Measurements from ENCODE around the gene ZNF112.
"Not testable (repeated sequence)": the region's sequence is repeated elsewhere in the genome, so short reads cannot be mapped to it uniquely, and the experiment has no call there.

The ZNF112 gene

GRCh38 chr19:44346556-44346955 is 9.9 kb downstream of the ZNF112 start:
- H3K9me3 ChIP-seq (ENCODE audit: insufficient read depth, low read length), result peaks cover 7% of the 10 kb centered on the region; the same call in 1 of the 2 replicates
- TF ChIP-seq ZNF274 (IDR thresholded peaks at IDR 0.05; ENCODE audit: low read depth, low read length) (no peak), YY1 (IDR thresholded peaks at IDR 0.05; ENCODE audit: insufficient read depth, insufficient read length) (no peak), SUZ12 (IDR thresholded peaks at IDR 0.05; ENCODE audit: extremely low read depth, insufficient read depth, insufficient read length) (no peak)
- DNase-seq (ENCODE audit: low read depth, low spot score), result no peak
- no peak overlapping the region for H3K4me3 ChIP-seq (ENCODE audit: insufficient read length, low read depth)
- H3K27me3 ChIP-seq (ENCODE audit: insufficient read depth, insufficient read length), result no peaks in the 10 kb centered on the region
- H3K4me1 ChIP-seq (ENCODE audit: insufficient read depth, insufficient read length), result no peaks in the 10 kb centered on the region
- H3K9ac ChIP-seq (ENCODE audit: insufficient read length, low read depth), result no peak overlapping the region
- no peaks in the 10 kb centered on the region for H3K36me3 ChIP-seq (ENCODE audit: insufficient read depth, insufficient read length, low read length)

- no peak for DNase-seq (ENCODE audit: low read depth, low spot score)
- Histone ChIP-seq H3K9ac (ENCODE audit: insufficient read length, low read depth) (no peak overlapping the region), H3K36me3 (ENCODE audit: insufficient read depth, insufficient read length, low read length) (no peaks in the 10 kb centered on the region), H3K4me3 (ENCODE audit: insufficient read length, low read depth) (no peak overlapping the region), H3K9me3 (ENCODE audit: insufficient read depth, low read length) (peaks cover 7% of the 10 kb centered on the region; the same call in 1 of the 2 replicates), H3K27me3 (ENCODE audit: insufficient read depth, insufficient read length) (no peaks in the 10 kb centered on the region), H3K4me1 (ENCODE audit: insufficient read depth, insufficient read length) (no peaks in the 10 kb centered on the region)
- TF ChIP-seq ZNF274 (IDR thresholded peaks at IDR 0.05; ENCODE audit: low read depth, low read length) (no peak), YY1 (IDR thresholded peaks at IDR 0.05; ENCODE audit: insufficient read depth, insufficient read length) (no peak), SUZ12 (IDR thresholded peaks at IDR 0.05; ENCODE audit: extremely low read depth, insufficient read depth, insufficient read length) (no peak)
These were observed 10.5 kb downstream of the ZNF112 start for GRCh38 chr19:44345959-44346358.

- peaks cover 9% of the 10 kb centered on the region for H3K36me3 ChIP-seq (ENCODE audit: insufficient read depth, insufficient read length, low read length)
- no peak overlapping the region for H3K9ac ChIP-seq (ENCODE audit: insufficient read length, low read depth)
- no peak for DNase-seq (ENCODE audit: low read depth, low spot score)
- no peak for TF ChIP-seq SUZ12 (IDR thresholded peaks at IDR 0.05; ENCODE audit: extremely low read depth, insufficient read depth, insufficient read length)
- no peak for TF ChIP-seq YY1 (IDR thresholded peaks at IDR 0.05; ENCODE audit: insufficient read depth, insufficient read length)
- TF ChIP-seq ZNF274 (IDR thresholded peaks at IDR 0.05; ENCODE audit: low read depth, low read length), result no peak
- H3K4me3 ChIP-seq (ENCODE audit: insufficient read length, low read depth), result no peak overlapping the region
- H3K27me3 ChIP-seq (ENCODE audit: insufficient read depth, insufficient read length), result no peaks in the 10 kb centered on the region
- peaks cover 13% of the 10 kb centered on the region for H3K9me3 ChIP-seq (ENCODE audit: insufficient read depth, low read length)
- no peaks in the 10 kb centered on the region for H3K4me1 ChIP-seq (ENCODE audit: insufficient read depth, insufficient read length)
These were observed 12.2 kb downstream of the ZNF112 start for GRCh38 chr19:44344255-44344654.

GRCh38 chr19:44341794-44342193 is 14.7 kb downstream of the ZNF112 start:
- H3K4me3 ChIP-seq (ENCODE audit: insufficient read length, low read depth), result no peak overlapping the region
- H3K4me1 ChIP-seq (ENCODE audit: insufficient read depth, insufficient read length), result no peaks in the 10 kb centered on the region
- no peak for DNase-seq (ENCODE audit: low read depth, low spot score)
- no peak overlapping the region for H3K9ac ChIP-seq (ENCODE audit: insufficient read length, low read depth)
- H3K27me3 ChIP-seq (ENCODE audit: insufficient read depth, insufficient read length), result no peaks in the 10 kb centered on the region
- H3K9me3 ChIP-seq (ENCODE audit: insufficient read depth, low read length), result peaks cover 15% of the 10 kb centered on the region
- TF ChIP-seq ZNF274 (IDR thresholded peaks at IDR 0.05; ENCODE audit: low read depth, low read length) (no peak), YY1 (IDR thresholded peaks at IDR 0.05; ENCODE audit: insufficient read depth, insufficient read length) (no peak), SUZ12 (IDR thresholded peaks at IDR 0.05; ENCODE audit: extremely low read depth, insufficient read depth, insufficient read length) (no peak)
- peaks cover 12% of the 10 kb centered on the region for H3K36me3 ChIP-seq (ENCODE audit: insufficient read depth, insufficient read length, low read length)

- DNase-seq (ENCODE audit: low read depth, low spot score); H3K9ac ChIP-seq (ENCODE audit: insufficient read length, low read depth); H3K4me1 ChIP-seq (ENCODE audit: insufficient read depth, insufficient read length); H3K4me3 ChIP-seq (ENCODE audit: insufficient read length, low read depth); H3K27me3 ChIP-seq (ENCODE audit: insufficient read depth, insufficient read length): not testable (repeated sequence)
- Histone ChIP-seq H3K9me3 (ENCODE audit: insufficient read depth, low read length) (peaks cover 70% of the 10 kb centered on the region), H3K36me3 (ENCODE audit: insufficient read depth, insufficient read length, low read length) (peaks cover 46% of the 10 kb centered on the region)
These were observed 21.8 kb downstream of the ZNF112 start for GRCh38 chr19:44334639-44335038.

GRCh38 chr19:44332145-44332544 is 24.3 kb downstream of the ZNF112 start:
- Histone ChIP-seq H3K27me3 (ENCODE audit: insufficient read depth, insufficient read length) (no peaks in the 10 kb centered on the region), H3K9ac (ENCODE audit: insufficient read length, low read depth) (no peak overlapping the region), H3K36me3 (ENCODE audit: insufficient read depth, insufficient read length, low read length) (peaks cover 52% of the 10 kb centered on the region), H3K4me3 (ENCODE audit: insufficient read length, low read depth) (no peak overlapping the region), H3K9me3 (ENCODE audit: insufficient read depth, low read length) (peaks cover 62% of the 10 kb centered on the region), H3K4me1 (ENCODE audit: insufficient read depth, insufficient read length) (no peaks in the 10 kb centered on the region)
- no peak for TF ChIP-seq SUZ12 (IDR thresholded peaks at IDR 0.05; ENCODE audit: extremely low read depth, insufficient read depth, insufficient read length)
- TF ChIP-seq YY1 (IDR thresholded peaks at IDR 0.05; ENCODE audit: insufficient read depth, insufficient read length), result no peak
- TF ChIP-seq ZNF274 (IDR thresholded peaks at IDR 0.05; ENCODE audit: low read depth, low read length), result no peak
- DNase-seq (ENCODE audit: low read depth, low spot score), result no peak

- Histone ChIP-seq H3K27me3 (ENCODE audit: insufficient read depth, insufficient read length) (no peaks in the 10 kb centered on the region), H3K4me3 (ENCODE audit: insufficient read length, low read depth) (no peak overlapping the region), H3K4me1 (ENCODE audit: insufficient read depth, insufficient read length) (no peaks in the 10 kb centered on the region), H3K36me3 (ENCODE audit: insufficient read depth, insufficient read length, low read length) (no peaks in the 10 kb centered on the region), H3K9ac (ENCODE audit: insufficient read length, low read depth) (no peak overlapping the region), H3K9me3 (ENCODE audit: insufficient read depth, low read length) (no peaks in the 10 kb centered on the region)
- DNase-seq (ENCODE audit: low read depth, low spot score), result no peak
- TF ChIP-seq SUZ12 (IDR thresholded peaks at IDR 0.05; ENCODE audit: extremely low read depth, insufficient read depth, insufficient read length) (no peak), YY1 (IDR thresholded peaks at IDR 0.05; ENCODE audit: insufficient read depth, insufficient read length) (no peak), ZNF274 (IDR thresholded peaks at IDR 0.05; ENCODE audit: low read depth, low read length) (no peak)
These were observed 40.6 kb downstream of the ZNF112 start for GRCh38 chr19:44315883-44316282.

- no peaks in the 10 kb centered on the region for H3K9me3 ChIP-seq (ENCODE audit: insufficient read depth, low read length)
- H3K9ac ChIP-seq (ENCODE audit: insufficient read length, low read depth), result no peak overlapping the region
- TF ChIP-seq SUZ12 (IDR thresholded peaks at IDR 0.05; ENCODE audit: extremely low read depth, insufficient read depth, insufficient read length) (no peak), YY1 (IDR thresholded peaks at IDR 0.05; ENCODE audit: insufficient read depth, insufficient read length) (no peak), ZNF274 (IDR thresholded peaks at IDR 0.05; ENCODE audit: low read depth, low read length) (no peak)
- DNase-seq (ENCODE audit: low read depth, low spot score), result no peak
- no peaks in the 10 kb centered on the region for H3K27me3 ChIP-seq (ENCODE audit: insufficient read depth, insufficient read length)
- no peaks in the 10 kb centered on the region for H3K36me3 ChIP-seq (ENCODE audit: insufficient read depth, insufficient read length, low read length)
- H3K4me3 ChIP-seq (ENCODE audit: insufficient read length, low read depth), result no peak overlapping the region
- H3K4me1 ChIP-seq (ENCODE audit: insufficient read depth, insufficient read length), result no peaks in the 10 kb centered on the region
These were observed 43.2 kb downstream of the ZNF112 start for GRCh38 chr19:44313231-44313630.

All from NT2/D1 (cell line).